HT-29 (cell line): ENCODE data around the gene TMC2. TPM values are rescaled to one million over a fixed set of nuclear protein-coding genes. Genes with fewer than 3 reads are reported as not detected.
"Not testable (repeated sequence)": the region's sequence is repeated elsewhere in the genome, so short reads cannot be mapped to it uniquely, and the experiment has no call there.

Experiments
- DNase-seq: peaks from one replicate; pipeline ENCODE4 v3.0.0-alpha.2; 2015; ENCODE audit warnings: low spot score
- total RNA-seq: library from RNA; depleted of rRNA; stranded (reverse); fragments of >200 nt; shearing (Covaris generic); gene quantifications from 2 replicates; pipeline ENCODE4 v1.2.3, GENCODE V29; 2014

TMC2 gene
- total RNA-seq, 1 experiment from 2014 or later: not detected

- peak; percentile 18 for DNase-seq
Observed at GRCh38 chr20:2524709-2525506, 11.5 kb upstream of the TMC2 start.

GRCh38 chr20:2526218-2526583 is 10.2 kb upstream of the TMC2 start:
- not testable (repeated sequence) for DNase-seq

GRCh38 chr20:2527762-2528161 is 8.6 kb upstream of the TMC2 start:
- no peak for DNase-seq

- no peak for DNase-seq
Observed at GRCh38 chr20:2528671-2529271, 7.6 kb upstream of the TMC2 start.

GRCh38 chr20:2533118-2533517 is 3.3 kb upstream of the TMC2 start:
- no peak for DNase-seq

DNA sequence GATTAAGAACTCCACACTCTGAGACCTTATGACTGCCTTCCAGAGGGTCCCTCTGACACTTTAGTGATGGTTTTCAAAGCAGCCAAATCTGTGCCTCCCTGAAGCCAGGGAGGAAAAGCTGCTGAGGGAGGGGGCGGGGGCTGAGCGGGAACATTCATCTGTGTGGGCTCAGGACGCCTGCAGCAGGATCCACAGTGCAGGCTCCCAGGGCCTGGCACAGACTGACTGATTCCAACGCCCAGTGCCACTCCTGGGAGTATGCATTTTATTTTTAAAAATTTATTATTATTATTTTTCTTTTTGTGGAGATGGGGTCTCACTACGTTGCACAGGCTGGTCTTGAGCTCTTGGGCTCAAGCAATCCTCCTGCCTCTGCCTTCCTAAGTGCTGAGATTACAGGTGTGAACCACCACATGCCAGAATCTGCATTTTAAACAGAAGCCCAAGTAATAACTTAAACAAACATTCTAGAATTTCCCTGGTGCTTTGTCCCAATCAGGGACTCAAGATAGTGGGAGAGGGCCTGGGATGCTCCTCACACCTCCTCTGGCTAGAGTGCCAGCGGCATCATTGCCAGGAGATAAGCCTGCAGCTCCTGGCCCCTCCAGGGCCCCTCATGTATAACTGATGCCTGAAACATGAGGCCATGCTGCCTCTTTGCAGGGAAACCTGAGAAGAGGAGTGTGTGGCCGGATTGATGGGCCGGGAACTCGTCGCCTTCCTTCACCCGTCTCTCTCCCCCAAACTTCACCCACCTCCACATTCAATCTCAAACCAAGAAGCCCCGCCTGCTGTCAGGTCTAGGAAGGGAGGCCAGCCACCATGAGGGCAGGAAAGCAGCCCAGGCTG is 438 bp upstream of the TMC2 start:
- no peak for DNase-seq

- no peak for DNase-seq
Observed at GRCh38 chr20:2537101-2537500, 728 bp downstream of the TMC2 start.

- DNase-seq: no peak
Observed at GRCh38 chr20:2538356-2538755, 2.0 kb downstream of the TMC2 start.

DNA sequence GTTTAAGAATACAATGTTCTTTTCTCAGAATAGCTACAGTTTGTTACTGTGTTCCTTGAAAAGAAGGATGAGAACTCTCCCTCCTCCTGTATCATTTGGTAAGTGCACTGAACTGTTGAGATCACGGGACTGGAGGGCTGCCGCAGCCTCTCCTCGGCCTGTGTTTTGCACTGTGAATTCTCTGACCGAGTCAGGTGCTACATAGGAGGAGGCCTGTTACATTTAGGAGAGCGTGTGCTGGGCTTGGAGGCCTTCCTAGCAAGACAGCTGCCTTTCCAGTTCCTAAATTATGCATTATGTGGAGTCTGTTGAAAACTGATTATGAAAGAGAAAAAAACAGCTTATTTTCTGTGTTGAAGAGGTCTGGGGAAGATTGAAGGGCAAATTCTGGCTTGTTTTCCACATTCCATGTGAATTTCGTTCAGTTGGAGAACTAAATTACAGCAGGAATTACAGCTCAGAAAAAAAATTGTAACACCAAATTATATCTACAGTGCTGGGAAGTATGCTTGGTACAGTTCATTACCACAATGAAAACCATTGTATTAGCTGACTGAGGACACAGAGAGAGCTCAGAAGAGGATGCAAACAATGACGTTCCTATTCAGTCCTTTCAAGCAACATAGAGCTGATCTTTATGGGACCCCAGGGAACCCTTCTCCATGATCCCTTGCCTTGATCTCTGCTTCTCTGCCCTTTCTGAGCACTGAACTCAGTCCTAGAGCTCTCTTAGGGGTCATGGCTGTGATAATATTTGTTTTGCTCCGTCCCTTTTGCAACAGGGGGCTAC is 2.8 kb downstream of the TMC2 start:
- no peak for DNase-seq

- no peak for DNase-seq
Observed at GRCh38 chr20:2541940-2542339, 5.6 kb downstream of the TMC2 start.

DNA sequence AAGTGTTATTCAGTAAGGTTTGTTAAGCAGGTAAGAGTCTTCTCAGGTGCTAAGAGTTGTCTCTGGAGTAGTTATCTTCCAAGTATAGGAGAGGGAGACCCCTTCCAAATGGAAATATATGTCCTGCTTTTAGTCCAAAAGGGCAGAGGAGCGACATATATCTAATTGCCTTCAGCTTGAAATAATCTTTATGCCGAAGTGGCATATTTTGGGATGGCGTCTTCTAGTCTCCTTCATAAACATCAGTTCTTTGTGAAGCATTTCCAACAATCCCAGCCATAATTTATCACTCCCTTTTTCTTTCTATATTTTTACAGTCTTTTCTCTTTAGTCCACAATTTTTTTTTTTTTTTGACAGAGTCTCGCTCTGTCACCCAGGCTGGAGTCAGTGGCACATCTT is 6.0 kb downstream of the TMC2 start:
- no peak for DNase-seq

GRCh38 chr20:2544211-2544610 is 7.8 kb downstream of the TMC2 start:
- DNase-seq: no peak

- no peak for DNase-seq
Observed at GRCh38 chr20:2545594-2545993, 9.2 kb downstream of the TMC2 start.

GRCh38 chr20:2557873-2558580 is 21.7 kb downstream of the TMC2 start:
- DNase-seq: no peak

DNA sequence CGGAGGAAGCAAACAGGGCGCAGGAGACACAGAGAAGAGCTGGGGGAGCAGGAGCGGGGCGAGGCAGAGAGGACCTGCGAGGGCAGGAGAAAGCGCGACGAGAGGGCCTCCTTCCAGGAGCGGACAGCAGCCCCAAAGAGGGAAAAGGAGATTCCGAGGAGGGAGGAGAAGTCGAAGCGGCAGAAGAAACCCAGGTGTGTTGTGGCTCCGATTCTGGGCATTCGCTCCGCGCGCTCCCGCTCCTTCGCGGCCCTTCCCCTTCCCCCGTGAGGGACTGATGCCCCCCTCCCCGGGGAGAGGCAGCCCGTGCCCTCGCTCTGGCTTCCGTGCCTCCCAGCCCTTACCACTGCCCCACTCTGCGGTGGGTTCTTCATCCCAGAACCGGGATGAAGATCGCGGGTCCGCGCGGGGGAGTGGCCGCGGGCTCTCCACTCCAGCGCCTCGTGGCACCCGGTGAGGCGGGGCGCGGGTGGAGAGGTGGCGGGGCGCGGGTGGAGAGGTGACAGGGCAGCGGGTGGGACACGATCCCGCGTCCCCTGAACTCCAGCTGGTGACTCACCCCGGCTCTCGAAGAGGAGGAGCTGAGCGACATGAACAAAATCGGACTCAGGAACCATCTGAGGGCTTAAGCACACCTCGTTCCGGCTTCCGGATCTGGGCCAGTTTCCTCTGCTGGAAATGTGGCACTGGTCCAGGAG is 22.4 kb downstream of the TMC2 start:
- no peak for DNase-seq

DNA sequence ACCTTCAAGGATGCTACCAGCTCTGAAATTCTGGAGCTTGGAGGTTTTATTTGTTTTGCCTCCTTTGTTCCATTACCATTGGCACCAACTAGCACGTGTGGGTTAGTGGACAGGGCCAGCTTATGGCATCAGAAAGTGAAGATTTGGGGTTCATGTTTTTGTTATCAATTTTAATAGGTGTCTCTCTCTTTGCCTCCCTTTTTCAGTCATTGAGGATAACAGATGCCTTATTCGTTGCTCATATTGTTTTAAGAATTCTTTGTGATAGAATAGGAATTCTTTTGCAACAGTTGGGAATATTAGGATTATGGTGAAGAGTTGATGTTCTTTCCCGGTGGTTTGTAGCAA is 22.9 kb downstream of the TMC2 start:
- DNase-seq: no peak

DNA sequence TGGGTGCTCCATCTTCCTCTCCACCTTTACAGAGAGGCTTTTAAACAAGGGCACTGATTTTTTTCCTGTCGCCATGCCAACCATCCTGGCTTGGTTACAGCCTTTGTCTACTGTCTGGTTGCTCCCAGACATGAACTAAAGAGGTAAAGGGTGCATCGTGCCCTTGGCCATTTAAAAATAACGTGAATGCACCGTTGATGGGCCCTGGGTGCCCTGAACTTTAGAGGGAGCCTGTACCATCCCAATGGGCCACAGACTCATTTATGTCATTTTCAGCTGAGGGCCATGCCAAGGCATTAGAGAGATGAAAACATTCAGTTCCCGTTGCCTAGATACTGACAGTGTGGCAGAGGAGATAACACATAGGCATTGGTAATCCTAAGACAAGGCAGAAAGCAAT is 23.3 kb downstream of the TMC2 start:
- DNase-seq: no peak

DNA sequence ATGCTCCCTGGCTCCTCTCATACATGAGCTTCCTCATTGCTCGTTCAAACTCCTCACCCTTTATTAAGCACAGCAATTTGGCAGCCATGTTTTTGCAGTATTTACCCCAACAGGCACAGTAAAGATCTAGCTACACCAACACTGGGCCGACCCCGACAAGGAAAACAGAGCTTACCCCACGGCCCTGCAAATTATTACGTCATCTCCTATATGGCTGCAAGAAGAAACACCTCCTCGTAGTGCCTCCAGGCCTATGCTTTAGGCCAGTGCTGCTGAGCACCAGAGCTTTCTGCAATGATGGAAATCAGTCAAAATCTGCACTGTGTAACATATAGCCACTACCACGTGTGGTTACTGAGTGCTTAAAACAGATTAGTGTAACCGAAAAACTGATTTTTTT is 26.7 kb downstream of the TMC2 start:
- DNase-seq: no peak

DNA sequence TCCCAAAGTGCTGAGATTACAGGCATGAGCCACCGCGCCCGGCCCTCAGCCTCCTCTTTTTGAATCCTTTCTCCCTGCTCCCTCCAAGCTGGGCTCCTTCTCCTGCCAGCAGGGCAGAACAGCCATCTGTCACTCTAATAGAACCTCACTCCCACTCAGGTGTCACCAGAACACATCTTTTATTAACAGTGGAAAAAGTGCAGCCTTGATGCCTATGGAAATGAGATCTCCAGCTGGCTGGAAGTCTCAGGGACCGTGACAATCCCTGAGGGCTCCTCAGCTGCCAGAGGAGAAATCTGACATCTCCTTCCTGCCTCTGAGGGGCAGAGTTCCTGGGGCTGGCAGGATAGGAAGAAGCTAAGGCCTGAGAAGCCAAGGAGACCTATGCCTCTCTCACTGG is 28.0 kb downstream of the TMC2 start:
- DNase-seq: no peak

GRCh38 chr20:2575682-2576081 is 39.3 kb downstream of the TMC2 start:
- DNase-seq: no peak

GRCh38 chr20:2576317-2576727 is 39.9 kb downstream of the TMC2 start:
- DNase-seq: no peak
